Stimulated activated naive CD8-positive, alpha-beta T cell treated with anti-CD3 and anti-CD28 coated beads, Interleukin-15, amount 100 ng/mL, for 72 hours (primary cell): ENCODE results near the gene SLC12A7.

Experiments used
- ATAC-seq: fragments of 150-1000 bp; cut with Tn5 transposase; 2 replicates; pipeline ENCODE4 v1.10.0; 2021; ENCODE audit warnings: mild to moderate bottlenecking, moderate library complexity
- DNase-seq, 2 donors: peaks; one replicate each; pipeline ENCODE4 v3.0.0; 2021 to 2022
- H3K27ac Mint-ChIP-seq, 2 donors: one replicate each; pipeline ENCODE4 v1.8.0; 2022; ENCODE audit warnings: mild to moderate bottlenecking in 2 of 2, mixed read lengths in 2 of 2, moderate library complexity in 2 of 2
- H3K27me3 Mint-ChIP-seq: one replicate; pipeline ENCODE4 v1.8.0; 2022; ENCODE audit warnings: mixed read lengths
- H3K4me1 Mint-ChIP-seq: one replicate; pipeline ENCODE4 v1.8.0; 2022; ENCODE audit warnings: mild to moderate bottlenecking, mixed read lengths
- H3K4me3 Mint-ChIP-seq, 2 donors: one replicate each; pipeline ENCODE4 v1.8.0; 2022; ENCODE audit warnings: mild to moderate bottlenecking in 2 of 2, mixed read lengths in 2 of 2, moderate library complexity in 1 of 2
- H3K9me3 Mint-ChIP-seq, 2 donors: one replicate each; pipeline ENCODE4 v1.8.0; 2022; ENCODE audit warnings: mixed read lengths in 2 of 2

The SLC12A7 gene

DNA sequence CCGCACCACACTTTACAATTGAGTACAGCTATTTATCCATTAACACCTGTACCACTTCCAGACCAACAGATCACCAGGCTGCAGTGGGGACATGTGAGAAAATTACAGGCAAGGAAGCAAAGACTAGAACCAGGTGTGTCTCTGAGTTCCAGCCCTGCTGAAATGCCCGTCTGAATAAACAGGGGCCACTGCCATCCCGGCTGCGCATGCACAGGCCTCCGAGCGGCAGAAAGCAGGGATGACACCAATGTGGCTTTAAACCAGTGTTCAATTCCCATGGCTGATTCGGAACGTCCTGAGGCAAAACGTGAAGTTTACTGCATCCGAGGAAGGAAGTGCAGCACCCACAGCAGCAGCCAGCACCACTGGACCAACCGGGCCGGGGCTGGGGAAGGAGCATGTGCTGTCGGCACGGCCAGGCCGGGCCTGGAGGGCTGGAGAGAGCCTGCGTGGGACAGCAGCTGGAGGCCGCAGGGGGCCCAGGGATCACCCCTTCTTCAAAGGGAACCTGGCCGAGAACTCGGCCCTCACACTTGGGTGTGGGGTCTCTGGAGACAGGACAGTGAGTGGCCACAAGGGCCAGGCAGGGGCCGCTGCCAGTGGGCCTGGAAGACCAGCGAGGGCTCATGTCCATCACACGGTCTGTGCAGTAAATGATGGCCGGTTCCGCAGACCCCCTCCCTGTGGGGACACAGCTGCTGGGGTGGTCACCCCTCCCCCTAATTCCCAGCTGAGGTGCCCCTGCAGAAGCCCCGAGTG is 33.0 kb upstream of the SLC12A7 start:
- Mint-ChIP-seq H3K9me3 (no peaks in the 10 kb centered on the region), H3K4me3 (no peak overlapping the region), H3K4me1 (peaks cover 8% of the 10 kb centered on the region), H3K27me3 (no peaks in the 10 kb centered on the region), H3K27ac (no peak overlapping the region)
- no peak for ATAC-seq
- no peak for DNase-seq

DNA sequence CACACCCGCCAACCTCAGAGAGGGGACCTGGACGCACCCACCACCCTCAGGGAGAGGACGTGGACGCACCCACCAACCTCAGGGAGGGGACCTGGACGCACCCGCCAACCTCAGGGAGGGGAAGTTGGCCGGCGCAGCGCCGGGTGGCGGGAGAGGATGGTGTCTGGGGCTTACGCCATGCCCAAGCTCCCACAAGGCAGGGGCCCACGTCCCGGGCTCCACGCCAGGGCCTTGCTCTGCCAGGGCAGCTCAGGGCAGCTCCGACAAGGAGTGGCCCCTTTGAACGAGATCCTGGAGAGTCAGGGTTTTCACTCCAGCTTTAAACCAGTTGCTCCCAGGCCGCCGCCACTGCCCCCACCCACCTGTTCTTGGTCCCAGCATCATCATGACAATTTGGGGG is 32.2 kb upstream of the SLC12A7 start:
- Mint-ChIP-seq H3K27ac (no peak overlapping the region), H3K27me3 (no peaks in the 10 kb centered on the region), H3K4me1 (peaks cover 8% of the 10 kb centered on the region), H3K4me3 (no peak overlapping the region), H3K9me3 (no peaks in the 10 kb centered on the region)
- ATAC-seq, result no peak
- no peak for DNase-seq

DNA sequence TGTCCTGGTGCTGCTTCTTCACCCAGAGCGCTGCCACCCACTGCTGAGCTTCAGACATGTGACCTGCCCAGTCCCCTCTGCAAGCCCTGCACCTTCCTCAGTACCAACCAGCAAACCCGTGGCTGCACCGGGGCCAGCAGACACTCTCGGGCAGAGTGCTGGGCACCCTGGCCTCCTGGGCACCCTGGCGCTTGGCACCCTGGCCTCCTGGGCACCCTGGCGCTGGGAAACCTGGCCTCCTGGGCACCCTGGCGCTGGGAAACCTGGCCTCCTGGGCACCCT is 31.7 kb upstream of the SLC12A7 start:
- ATAC-seq (no peak), DNase-seq (no peak)
- Mint-ChIP-seq H3K4me1 (peaks cover 8% of the 10 kb centered on the region), H3K27me3 (no peaks in the 10 kb centered on the region), H3K9me3 (no peaks in the 10 kb centered on the region), H3K27ac (no peak overlapping the region), H3K4me3 (no peak overlapping the region)

DNA sequence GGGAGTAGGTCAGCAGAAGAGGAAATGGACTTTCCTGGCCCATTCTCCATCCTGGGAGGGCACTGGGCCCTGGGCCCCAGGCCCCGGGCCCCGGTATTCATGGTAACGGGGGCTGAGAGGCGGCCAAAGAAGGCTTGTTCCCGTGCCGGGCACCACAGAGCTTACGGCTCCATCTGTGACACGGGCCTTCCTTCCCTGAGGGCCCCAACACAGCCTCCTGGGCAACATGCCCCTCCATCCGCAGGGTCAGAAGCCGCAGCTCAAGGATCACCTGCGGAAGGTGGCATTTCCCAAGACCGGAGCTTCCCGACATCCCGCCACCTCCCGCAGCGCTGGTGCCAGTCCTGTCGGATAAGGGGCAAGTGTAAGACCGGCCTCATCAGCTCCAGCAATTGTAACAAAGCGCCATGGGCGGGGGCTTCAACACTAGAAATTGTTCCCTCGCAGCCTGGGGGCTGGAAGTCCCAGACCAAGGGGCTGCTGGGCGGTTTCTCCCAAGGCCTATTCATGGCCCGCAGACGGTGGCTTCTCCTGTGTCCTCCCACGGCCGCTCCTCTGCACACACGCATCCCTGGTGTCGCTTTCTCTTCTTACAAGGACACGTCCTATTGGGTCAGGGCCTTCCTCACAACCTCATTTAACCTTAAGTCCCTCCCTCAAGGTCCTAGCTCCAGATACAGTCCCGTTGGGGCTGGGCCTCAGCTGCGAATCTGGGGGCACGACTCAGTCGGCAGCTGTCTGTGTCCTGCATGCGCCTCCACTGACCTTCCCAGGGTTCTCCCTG is 31.2 kb upstream of the SLC12A7 start:
- Mint-ChIP-seq H3K9me3 (no peaks in the 10 kb centered on the region), H3K27me3 (no peaks in the 10 kb centered on the region), H3K4me3 (no peak overlapping the region), H3K27ac (no peak overlapping the region), H3K4me1 (peaks cover 8% of the 10 kb centered on the region)
- ATAC-seq, result no peak
- DNase-seq, result no peak

DNA sequence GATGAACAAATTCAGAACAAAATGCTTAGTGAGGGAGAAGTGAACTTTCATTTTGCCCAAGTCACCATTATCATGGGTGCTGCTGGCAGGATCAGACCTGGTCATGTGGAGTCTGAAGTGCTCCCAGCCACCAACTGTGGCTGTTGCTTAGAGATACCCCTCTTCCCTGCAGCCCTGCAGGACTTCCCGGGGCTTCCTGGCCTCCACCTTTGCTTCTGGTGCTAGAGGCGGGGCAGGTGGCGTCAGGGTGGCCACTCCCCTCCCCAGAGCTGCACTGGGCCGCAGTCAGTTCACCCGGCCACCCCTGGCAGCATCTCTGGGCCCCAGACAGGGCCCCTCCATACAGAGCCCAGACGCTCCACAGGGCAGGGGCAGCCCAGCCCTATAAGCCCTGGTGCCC is 30.0 kb upstream of the SLC12A7 start:
- Mint-ChIP-seq H3K4me3 (no peak overlapping the region), H3K9me3 (peaks cover 0 to 2% of the 10 kb centered on the region in 2 donors), H3K27me3 (no peaks in the 10 kb centered on the region), H3K4me1 (peaks cover 8% of the 10 kb centered on the region), H3K27ac (no peak overlapping the region)
- DNase-seq, result no peak
- peak; percentile 35 for ATAC-seq

DNA sequence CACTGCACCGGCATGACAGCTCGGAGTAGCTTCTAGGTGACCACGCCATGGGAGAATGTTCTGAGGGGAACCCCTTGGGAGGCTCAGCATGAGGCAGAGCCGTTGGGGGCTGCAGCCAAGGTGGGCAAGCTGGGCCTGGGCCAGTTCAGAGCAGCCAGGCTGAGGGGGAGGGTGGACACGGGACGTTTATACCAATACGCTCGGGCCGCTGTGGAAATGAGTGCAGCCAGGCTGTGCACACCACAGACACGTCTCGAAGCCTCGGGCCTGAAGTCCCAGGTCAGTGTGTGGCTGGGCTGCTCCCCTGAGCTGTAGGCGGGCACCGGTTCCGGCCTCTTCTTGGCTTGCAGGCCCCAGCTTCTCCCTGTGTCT is 28.9 kb upstream of the SLC12A7 start:
- DNase-seq (no peak), ATAC-seq (no peak)
- no peak overlapping the region for H3K4me3 Mint-ChIP-seq
- H3K4me1 Mint-ChIP-seq, result peaks cover 8% of the 10 kb centered on the region
- H3K27ac Mint-ChIP-seq, result no peak overlapping the region
- peaks cover 0 to 7% of the 10 kb centered on the region in 2 donors for H3K9me3 Mint-ChIP-seq
- no peaks in the 10 kb centered on the region for H3K27me3 Mint-ChIP-seq

DNA sequence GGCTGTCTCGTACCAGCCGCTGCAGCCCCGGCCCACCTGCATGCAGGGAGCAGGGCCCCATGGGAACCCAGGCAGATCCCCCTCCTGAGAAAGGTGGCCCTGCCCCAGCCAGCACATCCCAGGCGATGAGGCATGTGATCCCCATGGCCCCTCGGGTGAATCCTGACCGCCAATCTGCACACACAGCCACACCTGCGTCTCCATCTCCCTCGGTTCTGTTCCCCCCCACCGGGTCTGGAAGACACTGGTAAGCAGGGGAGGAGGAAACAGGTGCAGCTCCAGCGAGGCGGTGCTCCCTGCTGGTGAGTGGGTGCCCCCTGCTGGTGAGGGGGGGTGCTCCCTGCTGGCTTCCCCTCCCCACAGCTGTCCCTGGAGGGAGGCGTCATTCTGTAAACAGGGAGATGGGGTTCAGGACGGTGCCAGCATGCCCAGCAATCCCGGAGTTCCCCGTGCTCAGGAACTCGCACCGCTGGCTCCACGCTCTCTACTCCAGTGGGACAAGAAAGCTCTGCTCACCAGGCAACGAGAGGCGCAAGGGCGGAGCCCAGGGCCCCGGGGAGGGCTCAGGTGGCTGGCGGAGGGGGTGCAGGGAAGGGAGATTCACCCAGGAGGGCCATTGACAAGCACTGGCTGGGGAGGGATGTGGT is 28.4 kb upstream of the SLC12A7 start:
- Mint-ChIP-seq H3K9me3 (peaks cover 0 to 7% of the 10 kb centered on the region in 2 donors), H3K4me3 (no peak overlapping the region), H3K27me3 (no peaks in the 10 kb centered on the region), H3K4me1 (peaks cover 8% of the 10 kb centered on the region), H3K27ac (no peak overlapping the region)
- ATAC-seq (peak; percentile 85), DNase-seq (peak; percentile 73 to 79)

DNA sequence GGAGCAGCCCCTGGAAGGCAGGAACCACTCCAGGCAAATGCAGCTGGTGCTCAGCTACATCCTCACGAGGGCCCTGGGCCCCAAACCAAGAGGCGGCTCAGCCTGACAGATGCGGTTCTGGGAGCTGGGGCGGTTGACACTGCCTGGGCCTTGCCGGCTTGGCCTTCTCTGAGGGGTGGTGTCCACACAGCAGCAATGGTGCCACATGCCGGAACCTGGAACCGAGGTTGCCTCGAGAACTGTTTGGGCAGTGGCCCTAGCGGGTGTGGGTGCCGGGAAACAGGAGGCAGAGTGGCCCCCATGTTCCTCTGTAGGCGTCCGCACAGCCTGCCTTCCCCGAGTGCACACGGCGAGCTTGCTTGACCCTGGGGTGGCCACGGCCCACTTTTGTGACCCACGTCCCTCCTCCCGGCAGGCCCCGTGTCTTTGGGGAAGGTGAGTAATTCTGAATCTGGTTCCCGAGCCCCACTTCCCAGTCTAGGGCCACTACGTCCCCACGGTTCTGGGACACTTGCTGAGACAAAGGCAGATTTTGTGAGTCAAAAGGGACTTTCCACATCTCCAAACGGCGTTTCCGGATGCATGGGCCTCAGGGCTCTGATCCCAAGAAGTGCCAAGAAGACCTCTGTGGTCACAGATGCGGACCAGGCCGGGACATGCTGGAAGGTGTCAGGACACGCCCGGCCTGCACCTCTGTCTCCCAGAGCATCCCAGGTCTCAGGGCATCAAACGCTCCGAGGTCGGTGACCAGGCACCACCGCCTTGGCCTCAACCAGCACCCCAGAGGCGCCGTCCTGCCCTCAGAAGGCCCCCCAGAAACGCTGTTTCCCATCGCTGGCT is 27.7 kb upstream of the SLC12A7 start:
- DNase-seq (no peak), ATAC-seq (no peak)
- no peaks in the 10 kb centered on the region for H3K27me3 Mint-ChIP-seq
- H3K4me3 Mint-ChIP-seq, result no peak overlapping the region
- H3K4me1 Mint-ChIP-seq, result peaks cover 8% of the 10 kb centered on the region
- no peak overlapping the region for H3K27ac Mint-ChIP-seq
- peaks cover 0 to 7% of the 10 kb centered on the region in 2 donors for H3K9me3 Mint-ChIP-seq

DNA sequence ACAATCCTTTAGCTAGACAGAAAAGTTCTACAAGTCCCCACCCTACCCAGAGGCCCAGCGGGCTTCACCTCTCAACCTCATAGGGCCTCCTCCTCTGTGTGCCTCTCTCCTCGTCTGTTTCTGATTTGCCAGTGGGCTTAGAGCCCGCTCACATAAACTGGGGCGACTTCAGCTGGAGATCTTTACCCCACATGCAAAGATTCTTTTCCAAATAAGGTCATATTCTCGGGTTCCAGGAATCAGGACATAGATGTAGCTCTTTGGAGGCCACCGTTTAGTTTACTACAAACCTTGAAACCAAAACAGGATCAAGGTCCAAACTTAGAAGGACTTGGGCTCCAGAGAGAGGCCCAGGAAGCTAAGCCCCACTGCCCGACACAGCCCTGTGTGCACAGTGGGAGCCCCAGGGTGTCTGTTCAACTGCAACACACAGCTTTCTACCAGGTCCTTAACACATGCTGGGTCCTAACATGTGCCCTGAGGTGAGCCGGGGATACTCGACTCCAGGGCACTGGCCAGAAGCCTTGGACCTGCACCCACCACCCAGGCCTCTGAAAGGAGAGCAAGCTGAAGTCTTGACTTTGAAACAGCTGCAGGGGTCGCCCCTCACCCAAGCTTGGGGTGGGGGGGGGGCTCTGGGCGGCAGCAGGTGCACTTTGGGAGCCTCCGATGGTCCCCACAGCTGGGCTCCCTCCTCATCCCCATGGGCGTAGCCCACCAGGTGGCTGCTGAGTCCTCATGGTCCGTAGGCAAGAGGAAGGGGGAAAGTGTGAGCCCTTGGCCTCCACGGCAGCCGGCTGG is 26.8 kb upstream of the SLC12A7 start:
- H3K4me1 Mint-ChIP-seq, result peaks cover 8% of the 10 kb centered on the region
- H3K27ac Mint-ChIP-seq, result no peak overlapping the region
- no peak for ATAC-seq
- peaks cover 0 to 7% of the 10 kb centered on the region in 2 donors for H3K9me3 Mint-ChIP-seq
- H3K27me3 Mint-ChIP-seq, result no peaks in the 10 kb centered on the region
- DNase-seq, result no peak
- no peak overlapping the region for H3K4me3 Mint-ChIP-seq

DNA sequence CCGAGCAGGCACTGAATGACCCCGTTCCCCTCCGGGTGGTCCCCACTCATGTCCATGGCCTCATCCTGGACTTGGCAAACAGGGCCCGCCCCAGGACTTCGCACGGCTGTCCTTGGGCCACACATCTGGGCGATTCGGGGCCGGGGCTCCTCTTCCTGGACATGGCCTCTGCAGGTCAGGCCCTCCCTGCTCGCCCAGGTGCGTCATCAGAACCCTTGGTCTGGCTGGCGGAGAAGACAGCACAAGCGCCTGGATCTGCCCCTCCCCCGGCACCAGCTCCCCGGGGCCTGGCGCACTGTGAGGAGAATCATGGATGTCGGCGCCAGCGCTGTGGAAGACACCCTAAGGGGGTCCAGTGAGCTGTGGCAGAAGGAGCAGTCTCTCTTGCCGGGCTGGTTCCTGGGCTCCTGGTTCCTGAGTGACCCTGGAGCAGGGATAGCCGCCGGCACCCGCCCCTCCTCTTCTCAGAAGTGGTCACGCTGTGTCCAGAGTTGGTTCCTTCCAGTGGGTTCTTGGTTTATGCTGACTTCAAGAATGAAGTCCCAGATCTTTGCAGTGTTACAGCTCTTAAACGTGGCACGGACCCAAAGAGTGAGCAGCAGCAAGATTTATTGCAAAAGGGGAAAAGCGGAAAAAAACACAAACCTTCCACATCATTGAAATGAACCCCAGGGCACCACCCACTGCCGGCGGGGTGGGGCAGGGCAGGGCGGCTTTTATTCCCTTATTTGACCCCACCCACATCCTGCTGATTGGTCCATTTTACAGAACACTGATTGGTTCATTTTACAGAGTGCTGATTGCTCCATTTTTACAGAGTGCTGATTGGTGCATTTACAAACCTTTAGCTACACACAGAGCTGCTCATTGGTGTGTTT is 25.9 kb upstream of the SLC12A7 start:
- Mint-ChIP-seq H3K27me3 (no peaks in the 10 kb centered on the region), H3K27ac (no peak overlapping the region), H3K9me3 (peaks cover 0 to 7% of the 10 kb centered on the region in 2 donors), H3K4me3 (no peak overlapping the region), H3K4me1 (peaks cover 8% of the 10 kb centered on the region)
- DNase-seq, result no peak
- no peak for ATAC-seq

DNA sequence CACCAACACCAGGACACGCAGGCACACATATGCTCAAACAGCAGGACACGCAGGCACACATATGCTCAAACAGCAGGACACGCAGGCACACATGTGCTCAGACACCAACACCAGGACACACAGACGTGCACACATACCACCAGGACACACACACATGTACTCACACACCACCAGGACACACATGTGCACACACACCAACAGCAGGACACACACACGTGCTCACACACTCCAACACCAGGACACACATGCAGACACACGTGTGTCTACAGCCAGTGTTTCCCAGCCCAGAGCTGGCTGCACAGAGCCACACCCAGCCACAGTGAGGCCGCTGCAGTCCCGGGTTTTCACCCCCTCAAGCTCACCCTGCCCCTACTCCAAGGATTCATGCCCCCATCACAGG is 25.0 kb upstream of the SLC12A7 start:
- ATAC-seq, result no peak
- no peak overlapping the region for H3K27ac Mint-ChIP-seq
- DNase-seq, result no peak
- no peaks in the 10 kb centered on the region for H3K27me3 Mint-ChIP-seq
- H3K9me3 Mint-ChIP-seq, result peaks cover 0 to 7% of the 10 kb centered on the region in 2 donors
- H3K4me3 Mint-ChIP-seq, result no peak overlapping the region
- H3K4me1 Mint-ChIP-seq, result peaks cover 8% of the 10 kb centered on the region

DNA sequence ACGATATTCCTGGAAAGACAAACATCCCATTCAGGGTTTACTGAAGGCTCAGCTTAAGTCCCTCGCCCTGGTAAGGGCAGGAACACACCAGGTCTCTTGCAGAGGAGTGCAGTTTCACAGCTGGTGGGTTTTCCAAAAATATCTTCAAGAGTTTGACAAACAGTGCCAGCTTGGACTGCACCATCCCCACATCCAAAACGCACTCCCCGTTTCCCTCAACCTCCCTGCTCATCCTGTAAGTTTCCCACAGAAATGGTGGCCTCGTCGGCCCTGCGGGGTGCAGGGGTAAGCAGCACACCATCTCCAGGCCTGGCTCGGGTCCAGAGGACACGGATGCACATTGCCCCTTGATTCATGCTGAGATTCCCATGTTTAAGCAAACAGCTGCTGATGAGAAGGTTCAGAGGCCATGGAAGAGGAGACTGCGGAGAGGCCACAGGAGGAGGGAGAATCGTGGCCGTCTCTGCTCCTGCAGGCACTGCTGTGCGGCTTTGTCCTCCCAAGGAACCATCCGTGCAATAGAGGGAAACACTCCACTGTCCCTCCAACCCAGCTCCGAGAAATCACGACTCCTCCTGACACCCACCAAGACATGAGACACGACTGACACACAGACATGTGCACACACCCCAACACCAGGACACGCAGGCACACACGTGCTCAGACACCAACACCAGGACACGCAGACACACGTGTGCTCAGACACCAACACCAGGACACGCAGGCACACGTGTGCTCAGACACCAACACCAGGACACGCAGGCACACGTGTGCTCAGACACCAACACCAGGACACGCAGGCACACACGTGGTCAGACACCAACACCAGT is 24.0 kb upstream of the SLC12A7 start:
- H3K4me1 Mint-ChIP-seq, result peaks cover 8% of the 10 kb centered on the region
- no peak overlapping the region for H3K27ac Mint-ChIP-seq
- no peaks in the 10 kb centered on the region for H3K27me3 Mint-ChIP-seq
- H3K4me3 Mint-ChIP-seq, result no peak overlapping the region
- ATAC-seq (no peak), DNase-seq (no peak)
- peaks cover 0 to 7% of the 10 kb centered on the region in 2 donors for H3K9me3 Mint-ChIP-seq

DNA sequence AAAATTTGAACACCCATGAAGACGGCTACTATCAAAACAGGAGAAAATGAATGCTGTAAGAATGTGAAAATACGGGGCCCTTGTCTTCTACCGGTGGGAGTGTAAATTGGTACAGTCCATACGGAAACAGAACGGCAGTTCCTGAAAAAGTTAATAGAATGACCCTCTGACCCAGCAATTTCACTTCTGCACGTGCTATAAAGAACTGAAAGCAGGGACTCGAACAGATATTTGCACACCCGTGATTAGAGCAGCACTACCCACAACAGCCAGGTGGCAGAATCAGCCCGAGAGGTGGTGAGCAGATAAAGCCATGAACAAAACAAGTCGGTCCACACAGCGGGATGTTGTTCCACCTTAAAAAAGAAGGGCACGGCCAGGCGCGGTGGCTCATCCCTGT is 22.6 kb upstream of the SLC12A7 start:
- ATAC-seq, result no peak
- Mint-ChIP-seq H3K4me1 (no peaks in the 10 kb centered on the region), H3K27ac (no peak overlapping the region), H3K27me3 (no peaks in the 10 kb centered on the region), H3K9me3 (peaks cover 0 to 7% of the 10 kb centered on the region in 2 donors), H3K4me3 (no peak overlapping the region)
- no peak for DNase-seq
